MCF 10A (cell line): ENCODE results near the gene ARL15. TPM values are rescaled to one million over a fixed set of nuclear protein-coding genes. Genes with fewer than 3 reads are reported as not detected.

Source experiments
- BruUV-seq: library from RNA; stranded (reverse); fragments of 400-500 nt; replicated peaks from 2 replicates; lab custom pipeline; 2021; lab: Mats Ljungman, UMichigan
- CTCF ChIA-PET: fragments of 300-600 bp; sonication (Branson Sonifier 250); formaldehyde crosslinking; extraction: SDS; loops from one replicate; lab custom pipeline; 2021; ENCODE audit warnings: antibody characterized with exemption, inconsistent platforms; lab: Yijun Ruan, JAX
- POLR2A ChIA-PET: fragments of 300-600, 350-650 bp; sonication (Branson Sonifier 250); formaldehyde crosslinking; extraction: SDS; loops from one replicate; lab custom pipeline; 2020; ENCODE audit warnings: antibody characterized with exemption, inconsistent platforms; lab: Yijun Ruan, JAX
- DNase-seq: peaks from one replicate; pipeline ENCODE4 v3.0.0-alpha.2; 2018; ENCODE audit not compliant: unreplicated experiment
- H3K27ac Mint-ChIP-seq: one replicate; pipeline ENCODE4 v1.8.0; 2022; ENCODE audit warnings: mild to moderate bottlenecking, low read depth, mixed read lengths; ENCODE audit not compliant: unreplicated experiment
- H3K27me3 Mint-ChIP-seq: one replicate; pipeline ENCODE4 v1.8.0; 2022; ENCODE audit warnings: mixed read lengths; ENCODE audit not compliant: insufficient read depth, unreplicated experiment
- H3K36me3 Mint-ChIP-seq: one replicate; pipeline ENCODE4 v1.8.0; 2022; ENCODE audit warnings: mild to moderate bottlenecking, moderate library complexity, mixed read lengths; ENCODE audit not compliant: insufficient read depth, unreplicated experiment
- H3K4me1 Mint-ChIP-seq: one replicate; pipeline ENCODE4 v1.8.0; 2022; ENCODE audit warnings: mixed read lengths; ENCODE audit not compliant: insufficient read depth, unreplicated experiment
- H3K4me3 Mint-ChIP-seq: one replicate; pipeline ENCODE4 v1.8.0; 2022; ENCODE audit warnings: mild to moderate bottlenecking, moderate library complexity, mixed read lengths; ENCODE audit not compliant: unreplicated experiment
- H3K9me3 Mint-ChIP-seq: one replicate; pipeline ENCODE4 v1.8.0; 2022; ENCODE audit warnings: mixed read lengths; ENCODE audit not compliant: unreplicated experiment
- CTCF ChIP-seq: fragments of 200-600 bp; IDR thresholded peaks from one replicate; pipeline ENCODE4 v1.8.0; 2022; ENCODE audit warnings: antibody characterized with exemption, mild to moderate bottlenecking; ENCODE audit not compliant: unreplicated experiment
- intact Hi-C: fragments of 100-400 bp; cut with micrococcal nuclease; formaldehyde crosslinking; loops from 2 replicates; pipeline ENCODE4 v1.14.1; 2022
- total RNA-seq: library from RNA; stranded (reverse); gene quantifications from 2 replicates; pipeline ENCODE4 v1.2.3, GENCODE V29; 2022

Gene ARL15
- total RNA-seq, 1 experiment from 2014 or later: 11.3 TPM

GRCh38 chr5:54002779-54003178, 307.6 kb downstream of the ARL15 start:
- Mint-ChIP-seq H3K4me1 (peaks cover 1% of the 10 kb centered on the region), H3K36me3 (no peaks in the 10 kb centered on the region), H3K27ac (no peak overlapping the region), H3K9me3 (no peaks in the 10 kb centered on the region), H3K27me3 (no peaks in the 10 kb centered on the region), H3K4me3 (no peak overlapping the region)
- DNase-seq: no peak
- ChIA-PET CTCF (interaction anchor here (0.9 kb wide), 1 partner anchor 525 kb away, joined by 3 read pairs; no protein-coding TSS in a partner anchor), POLR2A (no interaction called here)
- BruUV-seq: no TSS peak
- no peak for TF ChIP-seq CTCF
- intact Hi-C loops: no loop called here

- CTCF ChIA-PET: no interaction called here
- no peaks in the 10 kb centered on the region for H3K9me3 Mint-ChIP-seq
- no peak overlapping the region for H3K4me3 Mint-ChIP-seq
- no peaks in the 10 kb centered on the region for H3K27me3 Mint-ChIP-seq
- H3K27ac Mint-ChIP-seq: no peak overlapping the region
- TF ChIP-seq CTCF: no peak
- no TSS peak for BruUV-seq
- intact Hi-C loops: no loop called here
- no peak for DNase-seq
- no peaks in the 10 kb centered on the region for H3K36me3 Mint-ChIP-seq
- POLR2A ChIA-PET: no interaction called here
- no peaks in the 10 kb centered on the region for H3K4me1 Mint-ChIP-seq
These were observed 308.2 kb downstream of the ARL15 start for GRCh38 chr5:54001976-54002775.

GRCh38 chr5:54000011-54000410, 310.4 kb downstream of the ARL15 start:
- no peak for TF ChIP-seq CTCF
- no peaks in the 10 kb centered on the region for H3K9me3 Mint-ChIP-seq
- ChIA-PET CTCF (no interaction called here), POLR2A (interaction anchor here (0.6 kb wide), 1 partner anchor 137 kb away, joined by 3 read pairs; no protein-coding TSS in a partner anchor)
- BruUV-seq: no TSS peak
- no peaks in the 10 kb centered on the region for H3K4me1 Mint-ChIP-seq
- H3K27me3 Mint-ChIP-seq: no peaks in the 10 kb centered on the region
- DNase-seq: no peak
- no peak overlapping the region for H3K4me3 Mint-ChIP-seq
- H3K27ac Mint-ChIP-seq: no peak overlapping the region
- intact Hi-C loops: no loop called here
- no peaks in the 10 kb centered on the region for H3K36me3 Mint-ChIP-seq

- BruUV-seq: no TSS peak
- ChIA-PET CTCF (no interaction called here), POLR2A (no interaction called here)
- Mint-ChIP-seq H3K9me3 (no peaks in the 10 kb centered on the region), H3K4me3 (no peak overlapping the region), H3K27ac (no peak overlapping the region), H3K4me1 (peaks cover 7% of the 10 kb centered on the region), H3K36me3 (no peaks in the 10 kb centered on the region), H3K27me3 (no peaks in the 10 kb centered on the region)
- no peak for DNase-seq
- no peak for TF ChIP-seq CTCF
- intact Hi-C loops: no loop called here
These were observed 312.4 kb downstream of the ARL15 start for GRCh38 chr5:53997736-53998627.
